ENCODE data around the gene MYH2.
"Not testable (repeated sequence)": the region's sequence is repeated elsewhere in the genome, so short reads cannot be mapped to it uniquely, and the experiment has no call there.

MYH2 gene

DNA sequence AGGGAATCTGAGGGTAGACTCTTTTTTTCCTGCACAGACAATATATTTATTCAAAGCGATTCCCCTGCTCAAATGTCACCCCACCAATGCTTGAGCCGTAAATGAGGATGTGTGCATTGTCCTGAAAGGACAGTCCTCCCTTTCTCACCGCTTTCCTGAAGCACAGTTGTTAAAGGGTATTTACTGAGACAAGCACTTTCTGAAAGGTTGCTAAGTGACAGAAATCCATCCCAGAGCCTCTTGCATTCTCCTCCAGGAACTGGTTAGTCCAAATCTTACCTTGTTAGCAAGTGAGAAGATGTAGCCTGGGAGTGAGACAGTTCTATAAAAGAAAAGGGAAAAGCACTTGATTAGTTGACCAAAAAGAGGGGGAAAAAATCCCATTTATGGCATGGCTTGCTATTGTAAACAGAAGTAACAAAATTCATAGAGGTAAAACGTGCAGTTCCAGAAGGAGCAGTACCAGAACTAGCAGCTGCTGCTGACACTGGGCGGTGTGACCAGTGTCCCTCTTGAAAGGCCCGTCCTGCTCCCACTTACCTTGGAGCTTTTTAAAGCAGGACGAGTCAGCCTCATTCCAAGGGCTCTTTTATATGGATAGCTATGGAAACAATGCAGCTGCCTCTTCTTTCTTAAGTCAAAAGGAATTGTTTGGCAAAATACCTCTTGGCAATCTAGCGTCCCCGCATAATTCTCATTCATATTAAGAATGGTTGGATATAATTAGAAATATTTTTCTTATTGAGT, at the start of gene MYH2:
TSS of gene MYH2 (minus strand) at position 563 of the 747 bp plus-strand sequence. CDS start 1,738 bp downstream, outside the sequence.
- no peak for DNase-seq (ENCODE audit: low spot score)

GRCh38 chr17:10598621-10599020, 49.2 kb upstream of the MYH2 start:
- no peak for DNase-seq (ENCODE audit: low spot score)

GRCh38 chr17:10589553-10590145, 40.2 kb upstream of the MYH2 start:
- DNase-seq (ENCODE audit: low spot score) = no peak

GRCh38 chr17:10585529-10585928, 36.1 kb upstream of the MYH2 start:
- DNase-seq (ENCODE audit: low spot score) = no peak

DNA sequence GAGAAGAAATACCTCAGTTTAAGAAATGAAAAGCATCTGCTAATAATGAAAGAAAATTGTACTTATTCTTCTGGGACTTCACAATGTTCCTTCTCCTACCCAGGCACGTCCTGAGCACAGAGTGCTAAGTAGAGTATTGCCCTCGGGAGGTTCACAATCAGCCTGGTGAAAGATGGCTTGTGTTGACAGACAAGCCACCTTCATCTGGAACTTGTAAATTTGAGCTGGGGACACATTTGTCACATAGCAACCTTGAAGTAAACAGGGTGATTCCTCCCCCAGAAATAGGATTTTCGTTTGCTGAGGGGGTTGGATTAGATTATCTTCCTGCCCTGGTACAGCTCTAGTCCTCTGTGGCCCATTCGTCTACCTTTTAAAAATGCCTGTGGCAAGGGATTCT, 34.4 kb upstream of the MYH2 start:
- no peak for DNase-seq (ENCODE audit: low spot score)

DNA sequence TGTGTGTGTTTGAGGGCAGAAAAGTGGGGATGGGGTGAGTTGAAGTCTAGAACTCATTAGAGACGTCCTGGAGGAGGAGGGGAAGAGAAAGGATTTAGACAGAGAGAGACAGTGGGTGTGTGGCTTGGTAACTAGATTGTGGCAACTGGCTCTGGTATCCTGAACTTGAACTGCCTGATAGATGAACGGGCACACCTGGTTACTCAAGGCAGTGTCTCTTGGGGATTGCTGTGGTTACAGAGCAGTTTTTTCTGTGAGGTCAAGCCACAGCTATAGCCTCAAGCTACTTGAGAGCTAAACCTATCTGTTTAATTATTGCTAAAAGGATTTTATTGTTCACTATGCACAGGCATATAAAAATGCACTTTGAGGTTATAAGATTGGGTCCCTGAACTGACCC, 29.8 kb upstream of the MYH2 start:
- no peak for DNase-seq (ENCODE audit: low spot score)

DNA sequence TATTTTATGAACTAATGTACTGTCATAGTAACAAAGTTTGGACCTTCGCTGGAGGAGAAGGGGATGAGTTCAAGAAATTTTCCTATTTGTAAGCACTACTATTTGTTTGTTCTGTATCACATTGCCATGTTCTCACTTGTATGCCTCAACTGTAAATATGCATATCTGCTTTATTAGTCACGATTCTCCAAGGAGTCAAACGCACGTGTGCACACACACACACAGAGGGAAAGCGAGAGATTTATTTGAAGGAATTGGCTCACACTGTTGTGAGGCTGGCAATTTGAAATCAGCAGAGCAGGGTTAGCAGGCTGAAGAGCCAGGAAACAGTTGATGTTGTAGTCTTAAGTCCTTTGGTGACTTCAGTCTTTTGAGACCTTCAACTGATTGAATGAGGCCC, 24.9 kb upstream of the MYH2 start:
- DNase-seq (ENCODE audit: low spot score) = no peak

- no peak for DNase-seq (ENCODE audit: low spot score)
These were observed 14.7 kb upstream of the MYH2 start for GRCh38 chr17:10563991-10564660.

DNA sequence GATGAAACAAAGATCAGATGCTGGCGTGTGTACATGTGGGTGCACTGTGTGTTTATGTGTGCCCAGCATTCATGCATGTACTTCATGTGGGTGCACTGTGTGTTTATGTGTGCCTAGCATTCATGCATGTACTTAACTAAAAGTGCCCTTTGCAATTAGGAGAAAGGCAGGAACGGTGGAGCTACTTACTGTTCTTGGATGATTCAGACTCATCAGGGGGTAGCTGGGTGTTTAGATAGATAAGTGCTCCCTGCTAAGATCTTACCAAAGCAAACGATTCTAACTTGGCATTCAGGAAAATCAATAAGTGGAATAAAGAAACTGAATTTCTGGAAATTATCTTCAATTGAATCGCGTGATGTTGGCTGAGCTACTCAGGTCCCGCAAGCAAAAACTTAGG, 8.6 kb upstream of the MYH2 start:
- DNase-seq (ENCODE audit: low spot score) = no peak

DNA sequence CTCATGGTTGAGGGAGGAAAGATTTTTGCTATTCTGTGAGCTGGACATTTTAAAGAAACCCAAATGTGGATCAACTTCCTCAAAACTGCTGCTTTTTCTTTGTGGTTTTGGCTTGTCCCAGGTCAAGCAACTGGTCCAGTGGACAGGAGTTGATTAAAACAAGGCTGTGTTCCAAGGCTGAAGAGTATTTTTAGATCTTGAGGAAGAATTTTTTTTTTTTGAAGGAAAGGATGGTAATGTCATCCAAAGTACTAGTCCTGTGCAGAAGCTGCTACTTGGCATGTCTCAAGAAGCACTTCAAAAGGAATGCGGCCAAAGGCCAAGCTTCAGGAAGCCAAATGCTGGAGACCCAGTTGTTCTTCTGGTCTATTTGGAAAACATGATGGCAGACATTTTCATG, 8.0 kb upstream of the MYH2 start:
- no peak for DNase-seq (ENCODE audit: low spot score)

- DNase-seq (ENCODE audit: low spot score) = no peak
These were observed 7.0 kb upstream of the MYH2 start for GRCh38 chr17:10556301-10557005.

- DNase-seq (ENCODE audit: low spot score) = no peak
These were observed 556 bp upstream of the MYH2 start for GRCh38 chr17:10550014-10550413.

DNA sequence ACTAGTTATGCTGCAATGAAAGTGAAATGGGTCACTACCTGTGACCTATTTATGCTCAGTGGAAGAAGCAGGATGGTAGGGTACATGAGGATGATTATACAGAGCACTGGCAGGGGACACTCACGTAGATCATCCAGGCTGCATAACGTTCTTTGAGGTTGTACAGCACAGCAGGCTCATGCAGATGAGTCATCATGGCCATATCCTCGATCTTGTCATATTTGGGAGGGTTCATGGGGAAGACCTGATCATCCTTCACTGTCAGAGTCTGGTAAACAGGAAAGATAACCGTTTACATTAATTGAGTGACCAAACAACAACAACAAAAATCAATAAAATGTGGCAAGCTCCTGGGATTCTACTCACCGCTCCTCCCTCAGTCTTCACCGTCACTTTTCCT, 2.1 kb downstream of the MYH2 start:
- no peak for DNase-seq (ENCODE audit: low spot score)

DNA sequence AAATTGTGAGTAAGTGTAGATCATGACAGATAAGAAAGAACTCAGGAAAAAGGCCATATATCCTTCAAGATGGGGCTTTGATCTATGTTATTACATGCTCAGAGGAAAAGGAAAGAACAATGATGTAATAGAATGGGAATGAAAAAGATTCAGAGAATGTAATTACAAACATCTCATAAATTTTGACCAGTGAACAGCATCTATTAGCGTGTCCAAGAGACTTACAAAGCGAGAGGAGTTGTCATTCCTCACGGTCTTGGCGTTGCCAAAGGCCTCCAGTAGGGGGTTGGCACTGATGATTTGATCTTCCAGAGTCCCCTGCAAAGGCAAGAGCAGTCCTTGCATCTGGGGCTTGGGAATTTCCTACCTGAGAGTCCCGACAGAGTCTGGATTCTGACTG, 6.0 kb downstream of the MYH2 start:
- DNase-seq (ENCODE audit: low spot score) = not testable (repeated sequence)

GRCh38 chr17:10541179-10541578, 8.3 kb downstream of the MYH2 start:
- DNase-seq (ENCODE audit: low spot score) = not testable (repeated sequence)

DNA sequence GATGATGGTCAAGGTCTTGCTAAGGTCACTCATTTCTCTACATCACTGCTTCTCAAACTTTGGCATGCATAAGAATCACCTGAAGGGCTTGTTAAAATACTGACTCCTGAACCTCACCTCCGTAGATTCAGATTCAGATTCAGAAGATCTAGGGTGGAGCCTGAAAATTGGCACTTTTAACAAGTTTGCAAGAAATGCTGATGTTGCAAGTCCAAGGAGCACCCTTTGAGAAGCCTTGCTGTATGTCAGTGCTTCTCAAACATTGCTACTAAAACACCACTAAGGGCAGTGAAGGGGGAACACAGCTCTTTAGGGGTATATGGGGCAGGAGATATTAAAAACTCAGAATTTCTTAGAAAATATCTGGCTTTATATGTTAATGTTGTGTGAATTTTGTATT, 17.4 kb downstream of the MYH2 start:
- no peak for DNase-seq (ENCODE audit: low spot score)

- DNase-seq (ENCODE audit: low spot score) = no peak
These were observed 22.0 kb downstream of the MYH2 start for GRCh38 chr17:10527419-10527818.

- no peak for DNase-seq (ENCODE audit: low spot score)
These were observed 22.9 kb downstream of the MYH2 start for GRCh38 chr17:10526517-10526916.

GRCh38 chr17:10523064-10523463, 26.4 kb downstream of the MYH2 start:
- DNase-seq (ENCODE audit: low spot score) = no peak

DNA sequence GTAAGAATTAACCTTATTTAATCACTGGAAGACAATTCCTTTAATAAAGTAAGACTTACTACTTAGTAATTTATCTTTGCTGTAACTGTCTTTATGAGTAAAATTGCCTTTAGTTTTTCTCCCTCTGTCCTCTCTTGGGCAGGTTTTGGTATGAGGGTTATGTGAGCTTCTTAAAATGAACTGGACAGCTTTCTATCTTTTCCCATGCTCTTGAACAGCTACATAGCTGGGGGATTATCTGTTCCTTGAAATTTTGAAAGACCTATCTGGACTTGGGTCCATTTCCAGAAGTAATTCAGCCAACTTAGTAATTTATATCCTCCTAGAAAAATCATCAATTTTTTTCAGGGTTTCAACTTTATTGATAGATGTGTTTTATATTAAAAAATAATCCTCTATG, 27.5 kb downstream of the MYH2 start:
- no peak for DNase-seq (ENCODE audit: low spot score)

GRCh38 chr17:10518271-10519037, 31.0 kb downstream of the MYH2 start, which contains the start of gene MYH1:
MYH1 (minus strand) TSS chr17:10518542; CDS start chr17:10516642, 1,900 bp downstream.
- DNase-seq (ENCODE audit: low spot score) = no peak

GRCh38 chr17:10516638-10517037, 32.8 kb downstream of the MYH2 start:
- no peak for DNase-seq (ENCODE audit: low spot score)

All from hematopoietic multipotent progenitor cell treated with erythropoietin and hydrocortisone succinate and interleukin-3 and kit ligand, for 17 days (in vitro differentiated cells).